PFSK-1 (cell line): ENCODE data around the gene MOV10L1.

Source experiments
- FOXP2 ChIP-seq: optimal IDR thresholded peaks from 2 replicates; pipeline ENCODE3; 2011; ENCODE audit warnings: borderline replicate concordance, control low read depth, inconsistent platforms; ENCODE audit not compliant: insufficient read depth; ENCODE audit errors: extremely low read length, extremely low read depth
- POLR2AphosphoS5 ChIP-seq: IDR thresholded peaks from 2 replicates; pipeline ENCODE4 v1.6.1; 2012; ENCODE audit warnings: low read depth, mild to moderate bottlenecking, control low read depth, low read length, moderate library complexity
- REST ChIP-seq, 2 experiments: IDR thresholded peaks; 2 replicates each; pipeline versions ENCODE4 v1.6.1 to v1.8.0; 2011 to 2012; ENCODE audit warnings: low read depth in 2 of 2, low read length in 2 of 2, control low read depth in 1 of 2, inconsistent platforms in 1 of 2, mild to moderate bottlenecking in 1 of 2, moderate library complexity in 1 of 2; ENCODE audit not compliant: insufficient read depth in 1 of 2
- SIN3A ChIP-seq: IDR thresholded peaks from 2 replicates; pipeline ENCODE4 v1.6.1; 2012; ENCODE audit warnings: mild to moderate bottlenecking, low read length, moderate library complexity, borderline replicate concordance; ENCODE audit not compliant: insufficient read depth
- TAF1 ChIP-seq: IDR thresholded peaks from 2 replicates; pipeline ENCODE4 v1.6.1; 2012; ENCODE audit warnings: low read length, control low read depth, borderline replicate concordance; ENCODE audit not compliant: insufficient read depth

Gene MOV10L1

GRCh38 chr22:50189849-50190181 lies 100.0 kb downstream of the MOV10L1 start:
- TF ChIP-seq POLR2AphosphoS5 (no peak), TAF1 (no peak), REST (IDR thresholded peaks at IDR 0.05; ENCODE audit: insufficient read depth in 1 of 2, low read depth in 2 of 2, low read length in 2 of 2) (no peak), SIN3A (no peak), FOXP2 (no peak)

DNA sequence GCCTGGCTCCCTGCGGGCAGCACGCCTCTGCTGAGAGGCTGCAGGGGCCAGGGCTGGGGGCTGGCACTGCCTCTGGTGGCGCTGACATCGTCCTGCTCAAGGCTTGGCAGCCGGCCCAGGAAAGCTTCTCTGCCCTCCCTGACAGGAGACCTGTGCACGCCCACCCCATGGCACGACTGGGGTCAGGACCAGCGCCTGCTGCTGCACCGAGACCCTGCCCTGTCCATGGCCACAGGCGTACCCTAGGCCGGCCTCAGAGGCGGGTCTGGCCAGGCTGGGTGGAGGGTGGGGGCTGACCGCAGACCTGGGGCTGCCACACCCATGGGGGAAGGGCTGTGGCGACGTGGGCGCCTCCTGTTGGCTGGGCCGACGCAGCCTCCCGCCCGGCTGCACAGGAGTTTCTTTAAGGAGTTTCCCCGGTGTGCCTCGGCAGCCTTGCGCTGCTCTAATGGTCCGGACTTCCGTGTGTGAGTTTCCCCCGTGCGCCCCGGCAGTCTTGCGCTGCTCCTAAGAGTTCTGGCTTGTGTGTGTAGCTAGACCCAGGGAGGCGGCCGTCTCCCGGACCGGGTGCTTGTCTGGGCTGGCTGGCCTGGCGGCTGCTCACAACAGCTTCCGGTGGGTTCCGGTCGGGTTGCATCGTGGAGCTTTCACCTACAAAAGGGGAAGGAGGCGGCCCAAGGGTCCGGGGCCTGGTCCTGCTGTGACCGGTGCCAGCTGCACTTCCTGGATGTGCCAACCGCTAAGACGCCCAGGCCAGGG lies 100.6 kb downstream of the MOV10L1 start:
- TF ChIP-seq TAF1 (no peak), POLR2AphosphoS5 (no peak), SIN3A (no peak)

- TF ChIP-seq TAF1 (no peak), FOXP2 (no peak), POLR2AphosphoS5 (no peak), SIN3A (no peak), REST (IDR thresholded peaks at IDR 0.05; ENCODE audit: insufficient read depth in 1 of 2, low read depth in 2 of 2, low read length in 2 of 2) (no peak)
These were observed 101.3 kb downstream of the MOV10L1 start for GRCh38 chr22:50190941-50191741.

- TF ChIP-seq TAF1 (no peak), REST (IDR thresholded peaks at IDR 0.05; ENCODE audit: insufficient read depth in 1 of 2, low read depth in 2 of 2, low read length in 2 of 2) (no peak), POLR2AphosphoS5 (no peak), FOXP2 (no peak), SIN3A (no peak)
These were observed 102.8 kb downstream of the MOV10L1 start for GRCh38 chr22:50192436-50193204.

DNA sequence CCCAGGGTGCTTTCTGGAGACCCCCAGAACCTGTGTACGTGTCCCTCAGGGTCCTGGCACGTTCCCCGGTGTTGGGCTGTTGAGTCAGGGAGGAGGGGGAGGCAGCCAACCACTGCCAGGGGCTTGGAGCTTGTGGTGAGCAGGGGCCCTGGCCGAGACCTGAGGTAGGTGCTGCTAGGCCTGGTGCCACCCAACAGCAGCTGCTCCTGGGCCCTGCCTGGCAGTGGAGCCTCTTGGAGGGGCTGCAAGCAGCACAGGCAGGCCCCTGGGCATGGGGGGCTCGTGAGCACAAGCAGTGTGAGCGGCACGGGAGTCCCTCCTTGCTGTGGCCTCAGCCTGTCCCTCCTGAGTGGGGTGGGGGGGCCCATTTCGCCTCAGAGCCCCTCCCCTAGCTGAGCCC lies 103.8 kb downstream of the MOV10L1 start:
- TF ChIP-seq TAF1 (no peak), POLR2AphosphoS5 (no peak), REST (IDR thresholded peaks at IDR 0.05; ENCODE audit: insufficient read depth in 1 of 2, low read depth in 2 of 2, low read length in 2 of 2) (no peak), SIN3A (no peak), FOXP2 (no peak)
